SJSA1 (cell line): Measurements from ENCODE around the gene IFI44. TPM values are rescaled to one million over a fixed set of nuclear protein-coding genes. Genes with fewer than 3 reads are reported as not detected.

Experiments
- DNase-seq, 2 experiments: peaks; one replicate each; pipeline ENCODE4 v3.0.0-alpha.2; 2015 to 2020; ENCODE audit warnings: low spot score in 2 of 2, low read depth in 1 of 2
- H3K27ac ChIP-seq: fragments of 250-450 bp; sonication (Bioruptor Pico); 2 replicates; pipeline ENCODE4 v1.5.1; 2020; ENCODE audit warnings: mild to moderate bottlenecking, moderate library complexity
- H3K27me3 ChIP-seq: fragments of 250-450 bp; sonication (Bioruptor Pico); replicated peaks from 2 replicates; pipeline ENCODE4 v1.5.1; 2020; ENCODE audit warnings: mild to moderate bottlenecking, moderate library complexity
- H3K36me3 ChIP-seq: fragments of 250-450 bp; sonication (Bioruptor Pico); 2 replicates; pipeline ENCODE4 v1.5.1; 2020; ENCODE audit warnings: mild to moderate bottlenecking
- H3K4me1 ChIP-seq: fragments of 250-450 bp; sonication (Bioruptor Pico); replicated peaks from 2 replicates; pipeline ENCODE4 v1.6.1; 2021; ENCODE audit warnings: mild to moderate bottlenecking
- H3K4me3 ChIP-seq: fragments of 250-450 bp; sonication (Bioruptor Pico); 2 replicates; pipeline ENCODE4 v1.5.1; 2020; ENCODE audit warnings: mild to moderate bottlenecking
- H3K9me3 ChIP-seq: fragments of 250-450 bp; sonication (Bioruptor Pico); replicated peaks from 2 replicates; pipeline ENCODE4 v1.5.1; 2020; ENCODE audit warnings: mild to moderate bottlenecking
- total RNA-seq: library from RNA; depleted of rRNA; stranded (reverse); fragments of >200 nt; shearing (Covaris generic); gene quantifications from 2 replicates; pipeline ENCODE4 v1.2.3, GENCODE V29; 2014; rRNA removed

Gene IFI44, protein sequence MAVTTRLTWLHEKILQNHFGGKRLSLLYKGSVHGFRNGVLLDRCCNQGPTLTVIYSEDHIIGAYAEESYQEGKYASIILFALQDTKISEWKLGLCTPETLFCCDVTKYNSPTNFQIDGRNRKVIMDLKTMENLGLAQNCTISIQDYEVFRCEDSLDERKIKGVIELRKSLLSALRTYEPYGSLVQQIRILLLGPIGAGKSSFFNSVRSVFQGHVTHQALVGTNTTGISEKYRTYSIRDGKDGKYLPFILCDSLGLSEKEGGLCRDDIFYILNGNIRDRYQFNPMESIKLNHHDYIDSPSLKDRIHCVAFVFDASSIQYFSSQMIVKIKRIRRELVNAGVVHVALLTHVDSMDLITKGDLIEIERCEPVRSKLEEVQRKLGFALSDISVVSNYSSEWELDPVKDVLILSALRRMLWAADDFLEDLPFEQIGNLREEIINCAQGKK
- 24.4 and 29.8 TPM in 2 replicates for total RNA-seq

DNA sequence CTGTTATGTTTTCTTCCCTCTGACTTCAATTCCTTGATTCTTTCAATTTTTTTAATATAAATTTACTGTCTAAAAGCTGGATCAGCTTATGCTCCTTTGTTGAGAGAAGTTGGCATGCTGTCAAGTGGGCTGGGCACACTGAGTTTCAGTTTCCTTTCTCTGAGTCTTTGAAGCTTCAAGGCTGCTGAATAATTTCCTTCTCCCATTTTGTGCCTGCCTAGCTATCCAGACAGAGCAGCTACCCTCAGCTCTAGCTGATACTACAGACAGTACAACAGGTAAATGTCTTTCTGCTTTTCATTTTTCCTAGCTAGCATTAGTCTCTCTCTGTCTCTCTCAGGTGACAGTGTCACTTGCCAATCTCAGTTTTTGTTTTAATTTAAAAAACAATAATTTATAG is at the start of gene IFI44:
TSS of gene IFI44 (plus strand) at position 204 of the 400 bp plus-strand sequence. CDS start 365 bp downstream, outside the sequence.
- peak; percentile 75 to 82 for DNase-seq
- Histone ChIP-seq H3K27me3 (no peaks in the 10 kb centered on the region), H3K4me1 (peaks cover 17% of the 10 kb centered on the region), H3K36me3 (peaks cover 3% of the 10 kb centered on the region), H3K4me3 (peak within 1 kb of the TSS; percentile 32), H3K9me3 (no peaks in the 10 kb centered on the region), H3K27ac (peak within 1 kb of the TSS; percentile 34)

DNA sequence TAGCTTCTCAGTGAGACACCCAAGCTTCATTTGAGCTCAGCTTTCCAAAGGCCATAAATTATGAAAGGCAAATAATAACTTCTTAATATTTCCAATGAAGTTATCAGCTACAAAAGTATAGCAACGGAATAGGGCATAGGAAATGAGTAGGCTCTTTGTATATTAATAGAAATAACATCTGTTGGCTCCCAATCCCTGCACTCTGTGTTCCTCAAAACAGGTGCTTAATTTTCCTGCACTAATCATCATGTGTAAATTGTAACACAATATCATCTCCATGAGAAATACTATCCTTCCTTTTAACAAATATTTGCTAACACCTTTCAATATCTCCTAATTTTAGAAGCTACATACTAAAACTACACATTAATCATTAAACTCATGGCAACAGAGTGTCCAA is 48.6 kb upstream of the IFI44 start:
- Histone ChIP-seq H3K4me3 (no peak overlapping the region), H3K27ac (no peak overlapping the region), H3K27me3 (no peaks in the 10 kb centered on the region), H3K36me3 (no peaks in the 10 kb centered on the region), H3K4me1 (peaks cover 5% of the 10 kb centered on the region), H3K9me3 (no peaks in the 10 kb centered on the region)
- DNase-seq: no peak

DNA sequence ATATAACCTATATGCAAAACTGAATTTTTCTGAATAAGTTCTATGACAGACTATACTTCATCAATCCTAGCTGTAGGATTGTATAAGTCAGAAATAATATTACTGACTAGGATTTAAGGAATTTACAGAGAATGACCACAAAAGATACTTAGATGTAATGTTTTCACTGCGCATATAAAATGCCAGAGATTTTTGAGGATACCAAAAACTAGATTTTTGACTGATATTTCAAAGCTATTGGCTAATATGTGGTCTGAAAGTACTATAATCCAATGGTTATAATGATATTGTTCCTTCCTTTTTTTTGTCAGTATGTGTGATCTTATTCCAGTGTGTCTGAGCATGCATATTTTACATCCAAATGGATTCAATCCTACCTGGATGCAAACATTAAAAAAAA is 46.4 kb upstream of the IFI44 start:
- H3K27me3 ChIP-seq: no peaks in the 10 kb centered on the region
- H3K36me3 ChIP-seq: no peaks in the 10 kb centered on the region
- DNase-seq: no peak
- H3K4me1 ChIP-seq: peaks cover 5% of the 10 kb centered on the region
- no peak overlapping the region for H3K4me3 ChIP-seq
- H3K27ac ChIP-seq: no peak overlapping the region
- H3K9me3 ChIP-seq: no peaks in the 10 kb centered on the region

DNA sequence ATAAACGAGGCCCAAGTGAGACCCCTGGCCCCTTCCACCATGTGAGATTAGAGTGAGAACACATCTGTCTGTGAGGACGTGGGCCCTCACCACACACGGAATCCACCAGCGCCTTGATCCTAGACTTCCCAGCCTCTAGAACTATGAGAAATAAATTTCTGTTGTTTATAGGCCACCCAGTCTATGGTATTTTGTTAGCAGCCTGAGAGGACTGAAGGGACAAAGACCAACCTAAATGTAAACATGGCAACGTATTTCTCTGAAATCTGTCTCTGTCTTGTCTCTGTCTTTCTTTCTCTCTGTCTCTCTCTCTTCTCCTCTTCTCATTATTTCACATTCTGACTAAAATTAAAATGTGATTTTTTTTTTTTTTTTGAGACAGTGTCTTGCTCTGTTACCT is 45.0 kb upstream of the IFI44 start:
- DNase-seq: peak in 1 of 2 experiments; percentile 39
- no peak overlapping the region for H3K27ac ChIP-seq

DNA sequence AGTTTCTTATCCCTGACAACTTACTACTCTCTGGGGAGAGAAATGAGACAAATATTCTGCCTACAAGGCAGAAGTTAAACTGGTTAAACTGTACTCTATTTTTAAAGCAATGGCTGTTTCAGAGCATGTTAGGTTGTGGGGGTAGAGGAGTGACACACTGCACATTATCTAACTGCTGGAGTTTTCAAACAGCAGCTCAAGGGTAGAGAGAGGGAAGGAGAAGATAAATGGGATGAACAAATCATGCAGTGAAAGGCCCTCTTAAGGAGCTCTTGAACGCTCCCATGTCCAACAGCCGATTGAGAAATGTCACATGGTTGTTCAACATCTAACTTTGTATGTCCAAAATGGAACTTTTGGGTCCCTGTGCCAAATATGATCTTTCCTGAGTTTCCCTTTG is 43.4 kb upstream of the IFI44 start:
- DNase-seq: no peak
- Histone ChIP-seq H3K27me3 (no peaks in the 10 kb centered on the region), H3K27ac (no peak overlapping the region), H3K4me1 (peaks cover 5% of the 10 kb centered on the region), H3K9me3 (no peaks in the 10 kb centered on the region), H3K36me3 (no peaks in the 10 kb centered on the region), H3K4me3 (no peak overlapping the region)

More for the DNA sequence above, 45.0 kb upstream of the IFI44 start:
- Histone ChIP-seq H3K4me3 (no peak overlapping the region), H3K4me1 (peaks cover 5% of the 10 kb centered on the region), H3K9me3 (no peaks in the 10 kb centered on the region), H3K36me3 (no peaks in the 10 kb centered on the region), H3K27me3 (no peaks in the 10 kb centered on the region)

DNA sequence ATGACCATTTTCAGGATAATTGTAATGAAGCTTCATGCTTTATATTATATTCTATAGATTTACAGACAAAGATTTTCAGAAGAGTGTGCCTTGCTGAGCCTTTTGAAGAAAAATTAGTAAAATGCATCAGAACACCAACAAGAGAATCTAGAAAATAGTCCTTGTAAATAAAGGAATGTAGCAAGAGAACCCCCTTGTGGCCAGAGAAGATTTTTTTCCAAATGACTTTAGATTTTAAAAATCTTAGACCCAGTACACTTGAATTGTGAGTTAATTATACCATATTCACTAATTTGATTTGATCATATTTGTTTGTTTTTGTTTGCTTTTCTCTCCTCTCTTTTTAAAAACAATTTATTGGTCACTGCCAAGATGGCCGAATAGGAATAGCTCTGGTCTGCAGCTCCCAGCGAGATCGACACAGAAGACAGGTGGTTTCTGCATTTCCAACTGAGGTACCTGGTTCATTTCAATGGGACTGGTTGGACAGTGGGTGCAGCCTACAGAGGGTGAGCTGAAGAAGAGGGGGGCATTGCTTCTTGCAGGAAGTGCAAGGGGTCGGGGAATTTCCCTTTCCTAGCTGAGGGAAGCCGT is 42.2 kb upstream of the IFI44 start:
- no peaks in the 10 kb centered on the region for H3K9me3 ChIP-seq
- no peak overlapping the region for H3K4me3 ChIP-seq
- H3K4me1 ChIP-seq: peaks cover 5% of the 10 kb centered on the region
- no peaks in the 10 kb centered on the region for H3K27me3 ChIP-seq
- no peak overlapping the region for H3K27ac ChIP-seq
- no peaks in the 10 kb centered on the region for H3K36me3 ChIP-seq
- DNase-seq: peak in 1 of 2 experiments; percentile 31

DNA sequence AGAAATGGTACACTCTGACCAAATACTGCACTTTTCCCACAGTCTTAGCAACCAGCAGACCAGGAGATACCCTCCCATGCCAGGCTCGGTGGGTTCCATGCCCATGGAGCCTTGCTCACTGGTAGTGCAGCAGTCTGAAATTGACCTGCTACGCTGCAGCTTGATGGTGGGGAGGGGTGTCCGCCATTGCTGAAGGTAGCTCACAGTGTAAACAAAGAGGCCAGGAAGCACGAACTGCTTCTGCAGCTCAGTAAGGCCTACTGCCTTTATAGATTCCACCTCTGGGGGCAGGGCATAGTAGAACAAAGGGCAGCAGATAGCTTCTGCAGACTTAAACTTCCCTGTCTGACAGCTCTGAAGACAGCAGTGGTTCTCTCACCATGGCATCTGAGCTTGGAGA is 41.7 kb upstream of the IFI44 start:
- Histone ChIP-seq H3K9me3 (no peaks in the 10 kb centered on the region), H3K4me3 (no peak overlapping the region), H3K27ac (no peak overlapping the region), H3K4me1 (peaks cover 5% of the 10 kb centered on the region), H3K36me3 (no peaks in the 10 kb centered on the region), H3K27me3 (no peaks in the 10 kb centered on the region)
- no peak for DNase-seq

DNA sequence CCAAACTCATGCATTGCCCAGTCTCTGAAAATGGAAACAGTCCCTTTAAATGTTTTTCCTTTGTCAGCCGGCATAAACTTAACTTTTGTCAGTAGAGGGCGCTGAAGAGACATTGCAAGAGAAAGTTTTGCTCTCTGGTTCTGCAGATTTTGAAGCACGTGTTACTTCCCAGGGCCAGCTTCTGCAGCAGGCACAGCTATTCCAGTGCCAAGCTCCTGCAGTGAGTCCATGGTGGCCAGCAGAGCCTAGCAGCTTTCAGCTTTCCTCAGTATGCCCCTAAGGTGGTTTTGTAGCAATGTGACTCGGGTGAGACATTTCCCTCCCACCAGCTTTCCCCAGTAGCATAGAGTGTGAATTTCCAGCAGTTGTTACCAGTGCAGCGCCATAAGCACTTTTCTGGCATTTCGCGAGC is 32.0 kb upstream of the IFI44 start:
- DNase-seq: peak; percentile 66
- H3K4me1 ChIP-seq: peaks cover 21% of the 10 kb centered on the region

DNA sequence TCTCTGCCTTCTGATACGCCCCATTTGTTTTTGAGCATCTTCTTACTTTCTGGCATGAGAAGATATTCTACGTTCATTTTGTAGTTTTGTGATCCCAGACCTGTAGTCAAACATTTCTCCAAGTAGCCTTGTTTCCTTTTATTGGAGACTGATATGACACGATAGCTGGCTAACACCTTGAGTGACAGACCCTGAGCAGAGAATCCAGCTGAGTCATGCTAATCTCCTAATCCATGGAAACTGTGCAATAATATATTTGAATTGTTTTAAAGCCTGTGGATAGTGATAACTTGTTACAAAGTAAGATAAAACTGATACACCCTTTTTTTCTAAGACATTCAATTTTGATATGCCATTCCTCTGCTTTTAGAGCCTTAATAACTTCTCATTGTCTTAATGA is 30.6 kb upstream of the IFI44 start:
- peak overlapping the region; percentile 56; the same call in 1 of the 2 replicates for H3K27ac ChIP-seq
- H3K36me3 ChIP-seq: no peaks in the 10 kb centered on the region
- DNase-seq: no peak
- no peaks in the 10 kb centered on the region for H3K9me3 ChIP-seq
- H3K4me3 ChIP-seq: no peak overlapping the region; the same call in 1 of the 2 replicates
- H3K4me1 ChIP-seq: peaks cover 21% of the 10 kb centered on the region
- H3K27me3 ChIP-seq: no peaks in the 10 kb centered on the region

More for the DNA sequence above, 32.0 kb upstream of the IFI44 start:
- Histone ChIP-seq H3K27ac (no peak overlapping the region), H3K9me3 (no peaks in the 10 kb centered on the region), H3K27me3 (no peaks in the 10 kb centered on the region), H3K4me3 (no peak overlapping the region), H3K36me3 (no peaks in the 10 kb centered on the region)

DNA sequence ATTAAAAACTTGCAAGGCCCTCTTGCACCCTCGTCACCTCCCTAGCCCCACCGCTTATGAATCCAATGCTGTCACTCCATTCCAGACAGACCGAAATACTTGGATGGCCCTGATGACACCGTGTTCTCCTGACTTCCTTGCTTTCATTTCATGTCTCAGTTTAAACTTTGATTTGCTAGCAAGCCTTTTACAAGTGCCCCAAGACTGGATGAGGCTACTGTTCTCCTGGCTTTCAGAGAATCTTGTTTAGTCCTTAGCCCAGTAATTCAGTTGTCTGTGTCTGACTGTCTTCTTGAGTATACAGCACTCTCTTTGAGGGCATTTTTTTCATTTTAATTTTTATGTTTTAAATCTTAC is 30.2 kb upstream of the IFI44 start:
- Histone ChIP-seq H3K27ac (peak overlapping the region; percentile 56; the same call in 1 of the 2 replicates), H3K9me3 (no peaks in the 10 kb centered on the region), H3K4me1 (peaks cover 21% of the 10 kb centered on the region), H3K4me3 (peak overlapping the region; percentile 29), H3K36me3 (no peaks in the 10 kb centered on the region), H3K27me3 (no peaks in the 10 kb centered on the region)
- DNase-seq: no peak

DNA sequence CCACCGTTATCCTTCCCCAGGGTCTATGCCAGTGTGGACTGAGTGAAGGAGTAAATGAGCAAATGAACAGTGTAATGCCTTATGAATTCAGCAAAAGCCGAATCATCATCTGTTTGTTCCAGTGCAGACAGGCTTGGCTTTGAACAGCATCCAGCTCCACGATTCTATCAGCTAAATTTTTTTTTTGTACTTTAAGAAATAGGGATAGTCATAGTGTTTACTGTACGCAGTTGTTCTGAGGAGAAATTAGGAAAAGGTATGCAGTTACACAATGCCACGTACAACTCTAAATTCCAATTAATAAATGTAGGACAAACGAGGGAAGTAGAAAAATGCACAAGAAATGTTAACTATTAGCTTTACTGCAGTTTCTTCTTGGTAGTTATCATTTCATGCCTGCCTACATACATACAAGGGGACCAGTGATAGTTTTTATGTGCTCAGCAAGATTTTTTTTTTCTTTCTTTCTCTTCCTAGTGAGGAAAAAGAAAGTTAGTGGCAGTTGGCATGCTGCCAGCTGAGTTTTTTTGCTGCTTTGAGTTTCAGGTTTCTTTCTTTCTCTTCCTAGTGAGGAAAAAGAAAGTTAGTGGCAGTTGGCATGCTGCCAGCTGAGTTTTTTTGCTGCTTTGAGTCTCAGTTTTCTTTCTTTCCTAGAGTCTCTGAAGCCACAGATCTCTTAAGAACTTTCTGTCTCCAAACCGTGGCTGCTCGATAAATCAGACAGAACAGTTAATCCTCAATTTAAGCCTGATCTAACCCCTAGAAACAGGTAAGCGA is 29.6 kb upstream of the IFI44 start, which contains the start of gene IFI44L:
TSS of gene IFI44L (plus strand) at position 646 of the 777 bp plus-strand sequence. CDS start 7,468 bp downstream, outside the sequence.
- H3K27ac ChIP-seq: peak within 1 kb of the TSS; percentile 56
- no peaks in the 10 kb centered on the region for H3K9me3 ChIP-seq
- DNase-seq: peak in 1 of 2 experiments; percentile 74
- H3K27me3 ChIP-seq: no peaks in the 10 kb centered on the region
- peaks cover 21% of the 10 kb centered on the region for H3K4me1 ChIP-seq
- H3K4me3 ChIP-seq: peak within 1 kb of the TSS; percentile 29
- no peaks in the 10 kb centered on the region for H3K36me3 ChIP-seq

DNA sequence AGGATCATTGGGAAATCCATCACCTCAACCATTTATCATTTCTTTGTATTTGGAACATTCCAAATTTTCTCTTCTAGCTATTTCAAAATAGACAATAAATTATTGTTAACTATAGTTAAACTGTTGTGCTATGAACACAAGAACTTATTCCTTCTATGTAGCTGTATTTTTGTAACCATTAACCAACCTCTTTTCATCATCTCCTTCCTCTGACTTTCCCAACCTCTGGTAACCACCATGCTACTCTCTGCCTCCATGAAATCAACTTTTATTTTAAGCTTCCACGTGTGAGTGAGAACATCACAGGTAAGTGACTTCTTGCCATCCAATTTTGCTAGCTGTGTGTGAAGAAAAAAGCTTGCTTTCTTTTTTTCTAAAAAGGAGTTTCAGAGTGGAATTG is 29.0 kb upstream of the IFI44 start:
- no peaks in the 10 kb centered on the region for H3K27me3 ChIP-seq
- no peaks in the 10 kb centered on the region for H3K36me3 ChIP-seq
- peak overlapping the region; percentile 56 for H3K27ac ChIP-seq
- H3K4me1 ChIP-seq: peaks cover 21% of the 10 kb centered on the region
- no peak for DNase-seq
- peak overlapping the region; percentile 29 for H3K4me3 ChIP-seq
- no peaks in the 10 kb centered on the region for H3K9me3 ChIP-seq

DNA sequence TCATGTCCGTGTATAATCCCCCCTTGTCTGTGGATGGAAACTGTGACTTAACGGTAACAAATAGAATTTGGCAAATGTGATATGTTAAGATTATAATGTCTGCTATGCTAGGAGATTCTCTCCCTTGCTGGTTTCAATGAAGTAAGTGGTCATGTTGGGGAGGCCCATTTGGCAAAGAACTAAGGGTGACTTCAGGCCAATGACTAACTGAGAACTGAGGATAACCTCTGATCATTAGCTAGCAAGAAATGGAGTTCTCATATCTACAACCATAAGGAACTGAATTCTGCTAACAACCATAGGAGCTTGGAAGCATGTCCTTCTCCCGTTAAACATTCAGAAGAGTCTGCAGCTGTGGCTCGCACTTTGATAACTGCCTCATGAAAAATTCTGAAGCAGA is 27.1 kb upstream of the IFI44 start:
- H3K4me1 ChIP-seq: peaks cover 24% of the 10 kb centered on the region
- no peak overlapping the region for H3K4me3 ChIP-seq
- H3K27me3 ChIP-seq: no peaks in the 10 kb centered on the region
- H3K9me3 ChIP-seq: no peaks in the 10 kb centered on the region
- no peaks in the 10 kb centered on the region for H3K36me3 ChIP-seq
- H3K27ac ChIP-seq: no peak overlapping the region
- no peak for DNase-seq
